H9 (cell line): ENCODE measurements around the gene PPP2CA. TPM values are rescaled to one million over a fixed set of nuclear protein-coding genes. Genes with fewer than 3 reads are reported as not detected.

ENCODE experiments used
- DNase-seq: peaks from one replicate; pipeline ENCODE4 v3.0.0-alpha.2; 2017
- H2AFZ ChIP-seq: one replicate; pipeline ENCODE4 v1.6.1; 2013; ENCODE audit warnings: mild to moderate bottlenecking, low read length, control low read depth, moderate library complexity
- H2AK5ac ChIP-seq: 2 replicates; pipeline ENCODE4 v1.6.1; 2013; ENCODE audit warnings: low read length, control low read depth, mixed read lengths; ENCODE audit not compliant: insufficient read length
- H2BK120ac ChIP-seq: one replicate; pipeline ENCODE4 v1.6.1; 2013; ENCODE audit warnings: low read depth, mild to moderate bottlenecking, low read length, control low read depth, inconsistent platforms; ENCODE audit not compliant: poor library complexity, severe bottlenecking
- H2BK12ac ChIP-seq: 2 replicates; pipeline ENCODE4 v1.6.1; 2013; ENCODE audit warnings: low read length, control low read depth, mixed read lengths, low read depth; ENCODE audit not compliant: insufficient read length
- H2BK15ac ChIP-seq: 2 replicates; pipeline ENCODE4 v1.6.1; 2013; ENCODE audit warnings: low read depth, low read length, control low read depth
- H2BK20ac ChIP-seq: one replicate; pipeline ENCODE4 v1.6.1; 2013; ENCODE audit warnings: low read depth, mild to moderate bottlenecking, low read length, control low read depth, inconsistent platforms; ENCODE audit not compliant: poor library complexity, severe bottlenecking
- H2BK5ac ChIP-seq: 2 replicates; pipeline ENCODE4 v1.6.1; 2013; ENCODE audit warnings: low read length, control low read depth, mixed read lengths; ENCODE audit not compliant: insufficient read length
- H3K14ac ChIP-seq: 2 replicates; pipeline ENCODE4 v1.6.1; 2013; ENCODE audit warnings: low read length, control low read depth; ENCODE audit not compliant: insufficient read depth
- H3K18ac ChIP-seq: 2 replicates; pipeline ENCODE4 v1.6.1; 2013; ENCODE audit warnings: low read depth, mild to moderate bottlenecking, mixed read lengths, low read length, control low read depth; ENCODE audit not compliant: insufficient read length
- H3K23ac ChIP-seq: 2 replicates; pipeline ENCODE4 v1.6.1; 2013; ENCODE audit warnings: low read length, control low read depth, mixed read lengths, low read depth; ENCODE audit not compliant: insufficient read length
- H3K23me2 ChIP-seq: 2 replicates; pipeline ENCODE4 v1.6.1; 2013; ENCODE audit warnings: low read depth, mild to moderate bottlenecking, mixed read lengths, low read length, control low read depth; ENCODE audit not compliant: insufficient read length, poor library complexity, severe bottlenecking
- H3K27ac ChIP-seq: 2 replicates; pipeline ENCODE4 v1.5.1; 2013; ENCODE audit warnings: low read length, control low read depth, mixed read lengths, low read depth; ENCODE audit not compliant: insufficient read length
- H3K27me3 ChIP-seq: 2 replicates; pipeline ENCODE4 v1.6.1; 2013; ENCODE audit warnings: low read length, control low read depth, inconsistent platforms; ENCODE audit not compliant: insufficient read depth
- H3K4ac ChIP-seq: 2 replicates; pipeline ENCODE4 v1.6.1; 2013; ENCODE audit warnings: low read depth, mild to moderate bottlenecking, control low read depth, inconsistent platforms, low read length, moderate library complexity
- H3K4me1 ChIP-seq: 2 replicates; pipeline ENCODE4 v1.6.1; 2013; ENCODE audit warnings: low read length, control low read depth, inconsistent platforms; ENCODE audit not compliant: insufficient read depth
- H3K4me2 ChIP-seq: 2 replicates; pipeline ENCODE4 v1.6.1; 2013; ENCODE audit warnings: low read length, control low read depth, mixed read lengths; ENCODE audit not compliant: insufficient read length, insufficient read depth
- H3K56ac ChIP-seq: 2 replicates; pipeline ENCODE4 v1.6.1; 2013; ENCODE audit warnings: low read depth, mild to moderate bottlenecking, mixed read lengths, low read length, control low read depth; ENCODE audit not compliant: insufficient read length
- H3K79me1 ChIP-seq: 2 replicates; pipeline ENCODE4 v1.6.1; 2013; ENCODE audit warnings: low read depth, mild to moderate bottlenecking, moderate library complexity, low read length, control low read depth, inconsistent platforms; ENCODE audit not compliant: insufficient read depth, poor library complexity, severe bottlenecking
- H3K79me2 ChIP-seq: 2 replicates; pipeline ENCODE4 v1.6.1; 2013; ENCODE audit warnings: low read length, control low read depth, inconsistent platforms; ENCODE audit not compliant: insufficient read depth
- H3K9ac ChIP-seq: 2 replicates; pipeline ENCODE4 v1.6.1; 2013; ENCODE audit warnings: low read length, control low read depth, mixed read lengths; ENCODE audit not compliant: insufficient read length; ENCODE audit errors: extremely low read depth
- H3K9me3 ChIP-seq: one replicate; pipeline ENCODE4 v1.6.1; 2013; ENCODE audit warnings: low read depth, low read length, inconsistent platforms; ENCODE audit not compliant: control insufficient read depth
- H3T11ph ChIP-seq: one replicate; pipeline ENCODE4 v1.6.1; 2013; ENCODE audit warnings: mild to moderate bottlenecking, low read length, control low read depth, inconsistent platforms
- H4K20me1 ChIP-seq: one replicate; pipeline ENCODE4 v1.6.1; 2013; ENCODE audit not compliant: control insufficient read depth, insufficient read length, insufficient read depth
- H4K5ac ChIP-seq: 2 replicates; pipeline ENCODE4 v1.6.1; 2013; ENCODE audit warnings: low read depth, mild to moderate bottlenecking, mixed read lengths, low read length, control low read depth; ENCODE audit not compliant: insufficient read length
- H4K8ac ChIP-seq: replicated peaks from 2 replicates; pipeline ENCODE4 v1.6.1; 2013; ENCODE audit warnings: low read length, control low read depth, mixed read lengths, low read depth; ENCODE audit not compliant: insufficient read length
- H4K91ac ChIP-seq: 2 replicates; pipeline ENCODE4 v1.6.1; 2013; ENCODE audit warnings: low read depth, mild to moderate bottlenecking, moderate library complexity, mixed read lengths, low read length, control low read depth; ENCODE audit not compliant: insufficient read length
- H3K27ac Mint-ChIP-seq, 3 experiments: 2 replicates in 2 of 3; 3 replicates in 1 of 3; pipeline ENCODE4 v1.8.0; 2020 to 2021; ENCODE audit warnings: mixed read lengths in 3 of 3, mild to moderate bottlenecking in 1 of 3, moderate library complexity in 1 of 3
- H3K27me3 Mint-ChIP-seq: 2 replicates; pipeline ENCODE4 v1.8.0; 2021; ENCODE audit warnings: low read depth, mild to moderate bottlenecking, moderate library complexity, mixed read lengths
- H3K36me3 Mint-ChIP-seq, 3 experiments: 2 replicates in 2 of 3; 3 replicates in 1 of 3; pipeline ENCODE4 v1.8.0; 2020 to 2021; ENCODE audit warnings: low read depth in 3 of 3, mixed read lengths in 3 of 3; ENCODE audit not compliant: insufficient read depth in 1 of 3
- H3K4me1 Mint-ChIP-seq, 2 experiments: 2 replicates each; pipeline ENCODE4 v1.8.0; 2020; ENCODE audit warnings: mixed read lengths in 2 of 2
- H3K4me3 Mint-ChIP-seq, 2 experiments: 2 replicates in 1 of 2; 3 replicates in 1 of 2; pipeline ENCODE4 v1.8.0; 2020 to 2021; ENCODE audit warnings: mild to moderate bottlenecking in 2 of 2, mixed read lengths in 2 of 2, moderate library complexity in 1 of 2
- H3K9me3 Mint-ChIP-seq, 2 experiments: 2 replicates in 1 of 2; 3 replicates in 1 of 2; pipeline ENCODE4 v1.8.0; 2020; ENCODE audit warnings: mild to moderate bottlenecking in 2 of 2, mixed read lengths in 2 of 2, moderate library complexity in 1 of 2
- CTCF ChIP-seq: fragments of 200-600 bp; sonication (generic); conservative IDR thresholded peaks from 3 replicates; pipeline ENCODE4 v1.8.0; 2021; ENCODE audit warnings: antibody characterized with exemption, mild to moderate bottlenecking
- WGBS: extraction: QIAGEN DNeasy Blood & Tissue Kit; methylation state at CpG from one replicate; pipeline ENCODE4 v1.1.7; 2013; ENCODE audit warnings: missing lambda C conversion rate, low lambda C conversion rate, mixed read lengths; ENCODE audit not compliant: insufficient read length; ENCODE audit errors: extremely low coverage; 5-methylcytosine and 5-hydroxymethylcytosine counted together
- total RNA-seq: library from RNA; stranded (reverse); gene quantifications from 2 replicates; pipeline ENCODE4 v1.2.1, GENCODE V29; 2021

The PPP2CA gene
- total RNA-seq, 1 experiment from 2014 or later = 244 TPM

DNA sequence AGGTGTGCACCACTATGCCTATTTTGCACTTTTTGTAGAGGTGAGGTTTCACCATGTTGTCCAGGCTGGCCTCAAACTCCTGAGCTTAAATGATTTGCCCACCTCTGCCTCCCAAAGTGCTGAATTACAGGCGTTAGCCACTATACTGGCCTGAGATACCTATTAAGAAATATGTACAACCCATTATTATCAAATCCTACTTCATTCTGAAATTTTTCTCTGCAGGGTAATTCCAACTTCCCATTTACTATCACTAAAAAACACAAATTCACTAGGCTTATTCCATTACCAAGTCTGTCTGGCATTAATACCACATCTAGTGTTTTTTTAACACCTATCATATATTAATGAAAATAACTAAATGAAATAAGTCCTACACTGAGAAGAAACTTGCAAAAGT, 18.2 kb downstream of the PPP2CA start:
- H2BK15ac ChIP-seq = no peak overlapping the region
- no peak for TF ChIP-seq CTCF
- no peak overlapping the region for H4K8ac ChIP-seq
- H3K79me2 ChIP-seq = peaks cover 55% of the 10 kb centered on the region; the same call in 1 of the 2 replicates
- H2BK120ac ChIP-seq = no peak overlapping the region
- H3K27me3 ChIP-seq = no peaks in the 10 kb centered on the region
- H3K14ac ChIP-seq = no peak overlapping the region
- H3K9me3 Mint-ChIP-seq = no peaks in the 10 kb centered on the region; a peak in 1 of 5 replicates
- no peak overlapping the region for H3K27ac ChIP-seq
- WGBS = no CpG with 5 or more reads among the region's 1 CpG
- DNase-seq = no peak
- no peak overlapping the region for H3K9ac ChIP-seq
- H3K4me1 Mint-ChIP-seq = peaks cover 12 to 13% of the 10 kb centered on the region in 2 experiments
- H3K4ac ChIP-seq = no peak overlapping the region
- no peak overlapping the region for H4K5ac ChIP-seq
- peaks cover 5% of the 10 kb centered on the region for H3K79me1 ChIP-seq
- no peaks in the 10 kb centered on the region for H3K4me1 ChIP-seq
- H3K4me3 Mint-ChIP-seq = no peak overlapping the region
- no peak overlapping the region for H2AFZ ChIP-seq
- no peaks in the 10 kb centered on the region for H3K9me3 ChIP-seq
- no peak overlapping the region for H3K56ac ChIP-seq
- no peak overlapping the region for H2BK5ac ChIP-seq
- H3K23me2 ChIP-seq = no peaks in the 10 kb centered on the region
- peak overlapping the region in 1 of 3 experiments; percentile 48; a peak in 1 of 7 replicates for H3K27ac Mint-ChIP-seq
- H3K23ac ChIP-seq = no peak overlapping the region
- no peaks in the 10 kb centered on the region for H3K27me3 Mint-ChIP-seq
- H3T11ph ChIP-seq = no peak overlapping the region
- no peak overlapping the region for H4K91ac ChIP-seq
- no peak overlapping the region for H3K4me2 ChIP-seq
- H3K36me3 Mint-ChIP-seq = peaks cover 13 to 41% (median 38%) of the 10 kb centered on the region in 3 experiments
- no peak overlapping the region for H2BK20ac ChIP-seq
- H2AK5ac ChIP-seq = no peak overlapping the region
- H3K18ac ChIP-seq = no peak overlapping the region
- H4K20me1 ChIP-seq = no peaks in the 10 kb centered on the region
- no peak overlapping the region for H2BK12ac ChIP-seq
